ENCODE data around the gene ADGRB3.
A peak's percentile ranks its signal among the peaks of the same experiment; 100 is the strongest.
"Not testable (repeated sequence)": the region's sequence is repeated elsewhere in the genome, so short reads cannot be mapped to it uniquely, and the experiment has no call there.

The ADGRB3 gene

DNA sequence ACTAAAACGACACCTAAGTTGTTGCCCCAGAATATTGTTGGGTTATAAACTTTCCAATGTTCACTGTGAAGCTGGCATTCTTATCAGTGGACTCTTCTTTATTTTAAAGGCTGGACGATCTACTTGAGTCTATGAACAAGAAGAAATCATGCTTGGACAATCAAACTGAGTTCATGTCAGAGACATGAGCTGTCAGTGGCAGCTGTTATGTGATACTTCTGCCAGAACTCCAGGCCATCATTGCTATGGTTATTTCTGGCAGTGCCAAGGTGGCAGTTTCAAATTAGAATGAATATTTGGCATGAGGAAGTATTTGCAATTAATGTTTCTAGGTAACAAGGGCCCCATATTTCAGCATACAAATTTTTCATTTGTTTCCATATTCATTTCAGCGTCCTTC lies 744.4 kb downstream of the ADGRB3 start:
- no peak for DNase-seq

- no peak for DNase-seq
These were observed 748.5 kb downstream of the ADGRB3 start for GRCh38 chr6:69383627-69384026.

- DNase-seq, result no peak
These were observed 751.3 kb downstream of the ADGRB3 start for GRCh38 chr6:69386426-69386825.

DNA sequence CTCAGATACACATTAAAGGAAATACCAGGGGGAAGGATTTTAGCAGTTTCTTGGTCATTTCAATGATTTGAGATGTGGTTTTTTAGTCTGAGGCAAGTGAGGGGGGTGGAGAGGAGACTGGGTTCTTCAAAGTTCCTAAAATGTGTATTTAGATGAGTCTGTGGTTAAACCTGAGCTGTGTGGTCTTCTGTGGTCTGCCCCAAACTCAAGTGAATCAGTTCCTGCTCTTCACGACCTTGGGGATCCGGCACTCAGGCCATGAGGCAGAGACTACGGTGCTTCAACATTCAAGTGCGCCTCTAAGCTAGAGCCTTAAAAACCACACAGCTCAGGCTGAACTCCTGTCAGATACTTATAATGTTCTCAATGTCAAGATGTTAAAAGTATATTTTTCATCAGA lies 755.0 kb downstream of the ADGRB3 start:
- DNase-seq, result peak; percentile 1

- no peak for DNase-seq
These were observed 756.0 kb downstream of the ADGRB3 start for GRCh38 chr6:69391106-69391505.

DNA sequence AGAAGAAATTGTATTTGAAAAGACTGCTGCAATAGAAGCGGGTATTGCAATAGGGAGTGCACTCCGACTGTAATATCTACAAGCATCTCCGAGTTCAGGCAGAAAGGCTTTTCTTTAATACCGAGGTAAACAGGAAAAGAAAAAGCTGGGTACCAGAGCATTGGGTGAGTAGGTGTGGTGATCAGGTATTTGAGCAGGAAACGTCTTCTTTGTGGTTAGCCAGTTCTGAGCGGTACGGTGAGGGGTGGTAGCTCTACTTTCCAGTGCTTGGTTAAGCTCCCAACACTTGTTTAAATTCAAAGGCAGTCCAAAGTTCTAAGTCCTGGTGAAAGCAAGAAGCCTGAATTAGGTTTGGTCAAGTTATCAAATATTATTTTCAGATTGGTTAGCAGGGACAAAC lies 757.7 kb downstream of the ADGRB3 start:
- DNase-seq, result no peak

- no peak for DNase-seq
These were observed 763.2 kb downstream of the ADGRB3 start for GRCh38 chr6:69398311-69398710.

DNA sequence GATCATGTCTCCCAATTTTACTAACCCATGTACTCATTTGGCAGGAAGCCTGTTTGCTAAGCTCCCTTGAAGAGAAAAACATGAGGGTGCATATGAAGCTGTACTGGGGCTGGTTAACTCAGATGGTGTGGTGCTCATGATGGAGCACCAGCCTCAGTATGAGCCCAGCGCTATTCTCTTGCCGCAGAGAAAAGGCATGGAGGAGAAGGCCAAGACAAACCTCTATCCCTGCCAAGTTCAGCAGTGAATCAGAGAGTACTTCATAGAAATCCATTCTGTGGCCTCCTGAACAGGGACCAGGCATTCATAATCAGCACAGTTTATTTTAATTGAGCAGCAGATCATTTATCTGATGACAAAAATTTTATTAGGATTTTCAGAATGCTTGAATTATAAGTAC lies 763.6 kb downstream of the ADGRB3 start:
- no peak for DNase-seq

DNA sequence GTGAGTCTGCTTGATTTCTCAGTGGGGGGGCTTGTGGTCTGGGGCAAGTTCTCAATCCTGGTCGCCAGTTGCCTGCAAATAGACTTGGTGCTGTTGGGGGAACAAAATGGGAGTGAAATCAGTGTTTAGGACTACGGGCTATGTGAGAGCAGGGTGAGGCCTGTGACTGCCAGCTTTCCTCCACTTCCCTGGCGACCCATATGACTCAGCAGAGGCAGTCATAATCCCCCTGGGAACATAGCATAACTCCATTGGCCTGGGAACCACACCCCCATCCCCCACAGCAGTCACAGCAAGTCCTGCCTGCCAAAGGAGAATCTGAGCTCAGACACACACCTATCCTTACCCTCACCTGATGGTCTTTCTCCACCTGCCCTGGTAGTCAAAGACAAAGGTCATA lies 773.8 kb downstream of the ADGRB3 start:
- no peak for DNase-seq

DNA sequence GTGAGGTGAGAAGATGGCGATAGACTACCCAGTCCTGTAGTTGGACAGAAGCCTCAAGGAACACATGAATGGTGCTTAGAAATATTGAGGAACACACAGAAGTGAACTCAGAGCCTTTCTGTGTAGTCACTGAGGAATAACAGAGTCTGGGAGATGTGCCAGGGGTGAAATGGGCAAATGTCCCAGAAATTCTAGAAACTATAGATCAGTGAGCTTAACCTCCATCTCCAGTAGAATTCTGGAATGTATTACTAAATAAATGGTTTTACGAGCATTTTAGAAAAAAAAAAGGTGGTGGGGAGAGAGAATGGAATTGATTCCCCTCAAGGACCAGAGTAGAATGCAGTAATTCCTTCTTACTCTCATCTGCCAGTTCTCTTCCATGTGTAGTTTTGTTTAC lies 781.7 kb downstream of the ADGRB3 start:
- DNase-seq, result no peak

GRCh38 chr6:69421269-69421668 lies 786.2 kb downstream of the ADGRB3 start:
- no peak for DNase-seq

DNA sequence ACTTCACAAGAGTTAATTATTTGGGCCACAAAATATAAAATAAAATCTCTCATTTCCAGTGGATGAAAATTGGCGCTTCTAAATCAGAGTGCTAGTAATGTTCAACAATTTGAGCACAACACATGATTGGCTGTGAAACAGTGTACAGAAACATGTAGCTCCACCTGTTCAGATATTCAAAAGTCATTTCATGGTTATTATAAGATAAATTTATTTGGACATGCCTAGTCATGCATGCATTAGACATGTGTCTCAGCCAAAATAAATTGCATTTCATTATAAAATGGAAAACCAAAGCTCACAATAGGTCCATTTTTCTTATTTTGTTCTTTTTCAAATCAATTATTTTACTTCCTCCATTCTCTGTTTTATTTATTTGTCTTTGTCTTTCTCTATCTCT lies 786.9 kb downstream of the ADGRB3 start:
- DNase-seq, result no peak

- no peak for DNase-seq
These were observed 787.4 kb downstream of the ADGRB3 start for GRCh38 chr6:69422475-69422874.

DNA sequence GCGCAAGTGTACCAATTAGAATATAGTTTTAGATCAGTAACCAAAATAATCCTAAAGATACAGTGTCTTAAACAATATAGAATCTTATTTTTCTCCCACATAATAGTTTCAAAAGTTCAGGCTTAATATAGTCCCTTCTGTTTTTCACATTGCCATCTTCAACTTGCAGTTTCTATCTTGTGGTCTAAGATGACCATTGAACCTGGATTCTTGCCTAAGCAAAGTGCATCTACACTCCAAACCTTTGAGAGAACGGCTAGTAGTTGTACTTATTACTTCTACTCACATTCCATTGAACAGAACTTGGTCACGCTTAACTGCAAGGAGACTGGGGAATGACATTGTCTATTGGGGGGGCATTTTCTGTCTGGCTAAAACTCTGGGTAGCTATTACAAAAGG lies 788.7 kb downstream of the ADGRB3 start:
- no peak for DNase-seq

- DNase-seq, result no peak
These were observed 789.5 kb downstream of the ADGRB3 start for GRCh38 chr6:69424581-69424980.

DNA sequence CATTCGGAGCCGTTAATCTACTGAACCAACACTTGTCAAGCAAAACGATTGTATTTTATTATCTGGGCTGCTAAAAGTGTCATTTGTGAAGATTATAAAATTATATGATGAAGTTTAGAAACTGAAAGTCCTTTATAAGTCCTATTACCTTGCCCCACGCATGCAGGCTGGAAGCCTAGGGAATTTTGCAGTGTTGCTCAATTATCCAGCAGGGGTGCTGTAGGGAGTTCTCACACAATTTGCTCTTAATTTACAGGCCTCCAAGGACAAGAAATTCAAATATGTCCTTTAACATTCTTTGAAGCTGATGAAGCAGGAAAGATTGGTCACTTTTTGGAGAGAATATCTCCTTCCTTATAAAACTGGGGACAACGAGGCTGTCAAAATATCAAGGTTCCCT lies 792.8 kb downstream of the ADGRB3 start:
- DNase-seq, result no peak

DNA sequence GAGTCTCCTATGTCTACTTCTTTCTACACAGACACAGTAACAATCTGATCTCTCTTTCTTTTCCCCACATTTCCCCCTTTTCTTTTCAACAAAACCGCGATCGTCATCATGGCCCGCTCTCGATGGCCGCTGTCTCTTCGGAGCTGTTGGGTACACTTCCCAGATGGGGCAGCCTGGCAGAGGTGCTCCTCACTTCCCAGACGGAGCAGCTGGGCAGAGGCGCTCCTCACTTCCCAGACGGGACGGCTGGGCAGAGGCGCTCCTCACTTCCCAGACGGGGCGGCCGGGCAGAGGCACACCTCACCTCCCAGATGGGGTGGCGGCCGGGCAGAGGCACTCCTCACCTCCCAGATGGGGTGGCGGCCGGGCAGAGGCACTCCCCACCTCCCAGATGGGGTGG lies 797.1 kb downstream of the ADGRB3 start:
- not testable (repeated sequence) for DNase-seq

GRCh38 chr6:69433116-69433515 lies 798.0 kb downstream of the ADGRB3 start:
- not testable (repeated sequence) for DNase-seq

DNA sequence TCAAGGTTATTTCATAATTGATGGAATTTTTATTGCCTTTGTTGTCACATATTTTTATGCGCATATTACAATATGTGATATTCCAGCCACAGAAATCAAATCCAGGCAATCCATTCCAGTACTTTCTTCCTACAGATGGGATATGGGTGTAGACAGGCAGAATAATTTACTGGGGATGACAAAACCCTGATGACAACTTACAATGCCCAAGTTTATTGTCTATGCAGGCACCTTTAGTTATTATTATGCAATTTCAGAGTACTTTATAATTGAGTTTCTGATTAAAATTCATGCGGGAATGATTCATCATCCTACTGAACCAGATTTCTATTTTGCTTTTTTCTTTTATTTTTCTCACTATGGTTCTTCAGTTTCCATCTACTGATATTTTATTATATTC lies 803.0 kb downstream of the ADGRB3 start:
- no peak for DNase-seq
